LoVo (cell line): Measurements from ENCODE around the gene OBSCN.
A peak's percentile ranks its signal among the peaks of the same experiment; 100 is the strongest.
"Not testable (repeated sequence)": the region's sequence is repeated elsewhere in the genome, so short reads cannot be mapped to it uniquely, and the experiment has no call there.

ENCODE experiments used
- DNase-seq: peaks from one replicate; pipeline ENCODE4 v3.0.0-alpha.2; 2016; ENCODE audit warnings: low spot score

Gene OBSCN

DNA sequence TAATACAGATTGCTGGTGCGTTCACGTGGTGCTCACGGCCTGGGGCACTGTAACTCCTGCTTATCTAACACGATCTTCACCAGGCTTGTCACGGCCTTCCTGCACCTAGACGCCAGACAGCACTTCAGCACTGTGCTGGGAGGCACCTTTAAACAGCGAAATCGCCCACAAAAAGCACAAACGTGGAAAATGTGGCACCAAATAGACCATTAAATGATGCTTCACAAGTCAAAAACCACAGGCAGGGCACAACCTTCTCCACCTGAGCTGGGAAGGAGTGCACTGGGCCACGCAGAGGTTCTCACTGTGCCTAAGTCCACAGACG is 22.2 kb upstream of the OBSCN start:
- no peak for DNase-seq

GRCh38 chr1:228188249-228188648 is 19.6 kb upstream of the OBSCN start:
- not testable (repeated sequence) for DNase-seq

DNA sequence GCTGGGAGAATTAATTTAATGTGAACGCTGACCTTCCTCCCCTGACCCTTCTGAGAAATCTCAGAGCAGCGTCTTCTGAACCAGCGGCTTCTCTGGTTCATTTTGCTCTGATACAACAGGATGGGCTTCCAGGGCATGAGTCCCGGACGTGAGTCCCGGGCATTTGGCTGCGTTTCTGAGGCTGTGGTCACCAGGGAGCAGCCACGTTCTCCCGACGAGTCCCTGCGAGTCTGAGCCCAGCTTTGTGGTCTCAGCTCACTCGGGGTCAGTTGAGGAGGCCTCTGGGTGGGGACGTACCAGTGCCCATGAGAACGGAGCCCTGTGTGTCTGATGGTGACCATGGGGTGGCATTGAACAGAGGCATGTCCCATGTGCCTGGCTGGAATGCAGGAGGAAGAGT is 17.7 kb upstream of the OBSCN start:
- no peak for DNase-seq

DNA sequence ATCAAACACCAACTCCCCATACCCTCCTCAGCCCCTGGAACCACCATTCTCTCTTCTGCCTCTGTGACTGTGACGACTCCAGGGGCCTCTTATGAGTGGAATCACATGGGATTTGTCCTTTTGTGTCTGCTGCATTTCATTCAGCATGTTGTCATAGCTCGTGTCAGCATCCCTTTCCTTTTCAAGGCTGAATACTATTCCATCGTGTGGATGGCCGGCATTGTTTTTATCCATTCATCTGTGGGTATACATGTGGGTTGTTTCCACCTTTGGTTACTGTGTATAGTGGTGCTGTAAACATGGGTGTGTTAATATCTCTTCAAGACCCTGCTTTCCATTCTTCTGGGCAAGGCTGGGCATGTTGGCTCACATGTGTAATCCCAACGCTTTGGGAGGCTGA is 17.1 kb upstream of the OBSCN start:
- DNase-seq, result no peak

DNA sequence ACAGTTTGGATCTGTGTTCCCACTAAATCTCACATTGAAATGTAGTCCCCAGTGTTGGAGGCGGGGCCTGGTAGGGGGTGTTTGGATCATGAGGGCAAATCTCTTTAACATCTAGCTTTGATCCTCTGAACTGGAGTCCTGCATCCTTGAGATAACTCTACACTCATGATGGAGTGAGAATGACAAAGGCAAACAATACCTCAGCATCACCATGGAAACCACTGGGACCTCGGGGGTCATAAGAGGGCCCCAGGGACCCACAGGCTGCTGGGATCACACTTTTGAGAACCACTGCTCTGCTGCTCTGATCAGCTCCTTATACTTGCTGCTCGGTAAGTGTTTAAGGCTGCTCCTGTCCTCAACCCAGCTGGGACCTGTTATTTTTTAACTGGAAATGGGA is 13.4 kb upstream of the OBSCN start:
- DNase-seq, result no peak

GRCh38 chr1:228194921-228195812 is 12.7 kb upstream of the OBSCN start:
- no peak for DNase-seq

- DNase-seq, result no peak
Measured at GRCh38 chr1:228197555-228198147, 10.2 kb upstream of the OBSCN start.

DNA sequence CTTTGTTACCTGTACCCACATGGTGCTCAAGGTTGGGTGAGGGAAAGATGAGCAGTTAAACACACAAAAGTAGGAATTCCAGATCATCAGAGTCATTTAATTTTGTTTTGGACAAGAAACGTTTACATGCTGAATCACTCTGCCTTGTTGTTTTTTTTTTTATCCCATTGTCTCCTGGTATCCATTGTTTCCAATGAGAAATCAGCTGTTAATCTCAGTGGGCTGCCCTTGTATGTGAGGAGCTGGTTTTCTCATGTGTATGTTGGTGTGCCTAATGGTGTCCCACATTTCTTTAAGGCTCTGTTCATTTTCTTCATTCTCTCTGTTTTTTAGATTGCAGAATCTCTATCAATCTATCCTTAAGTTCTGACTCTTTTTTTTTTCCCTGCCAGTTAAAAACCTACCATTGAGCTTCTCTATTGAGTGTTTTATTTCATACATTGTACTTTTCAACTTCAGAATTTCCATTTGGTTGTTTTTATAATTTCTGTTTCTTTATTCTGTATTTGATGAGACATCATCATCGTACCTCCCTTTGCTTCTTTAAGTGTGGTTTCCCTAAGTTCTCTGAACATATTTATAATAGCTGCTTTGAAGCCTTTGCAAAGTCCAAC is 8.8 kb upstream of the OBSCN start:
- DNase-seq, result no peak

DNA sequence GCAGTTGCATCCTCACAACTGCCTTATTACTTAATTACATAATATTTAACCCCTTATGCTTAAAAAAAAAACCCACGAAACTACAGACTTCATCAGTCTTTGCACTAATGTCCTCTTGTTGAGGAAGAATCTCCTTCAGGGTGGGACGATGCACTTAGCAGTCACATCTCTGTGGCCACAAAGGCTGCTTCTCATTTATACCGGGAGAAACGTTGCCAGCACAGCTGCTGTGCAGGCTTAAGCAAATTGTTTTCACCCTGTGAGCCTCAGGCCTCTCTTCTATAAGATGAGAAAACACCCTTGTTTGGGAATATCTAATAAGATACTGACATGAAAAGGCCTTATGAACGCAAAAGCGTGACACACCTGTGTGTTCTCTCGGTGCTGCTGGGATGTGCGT is 2.9 kb upstream of the OBSCN start:
- no peak for DNase-seq

- DNase-seq, result no peak
Measured at GRCh38 chr1:228205526-228206436, 2.1 kb upstream of the OBSCN start.

DNA sequence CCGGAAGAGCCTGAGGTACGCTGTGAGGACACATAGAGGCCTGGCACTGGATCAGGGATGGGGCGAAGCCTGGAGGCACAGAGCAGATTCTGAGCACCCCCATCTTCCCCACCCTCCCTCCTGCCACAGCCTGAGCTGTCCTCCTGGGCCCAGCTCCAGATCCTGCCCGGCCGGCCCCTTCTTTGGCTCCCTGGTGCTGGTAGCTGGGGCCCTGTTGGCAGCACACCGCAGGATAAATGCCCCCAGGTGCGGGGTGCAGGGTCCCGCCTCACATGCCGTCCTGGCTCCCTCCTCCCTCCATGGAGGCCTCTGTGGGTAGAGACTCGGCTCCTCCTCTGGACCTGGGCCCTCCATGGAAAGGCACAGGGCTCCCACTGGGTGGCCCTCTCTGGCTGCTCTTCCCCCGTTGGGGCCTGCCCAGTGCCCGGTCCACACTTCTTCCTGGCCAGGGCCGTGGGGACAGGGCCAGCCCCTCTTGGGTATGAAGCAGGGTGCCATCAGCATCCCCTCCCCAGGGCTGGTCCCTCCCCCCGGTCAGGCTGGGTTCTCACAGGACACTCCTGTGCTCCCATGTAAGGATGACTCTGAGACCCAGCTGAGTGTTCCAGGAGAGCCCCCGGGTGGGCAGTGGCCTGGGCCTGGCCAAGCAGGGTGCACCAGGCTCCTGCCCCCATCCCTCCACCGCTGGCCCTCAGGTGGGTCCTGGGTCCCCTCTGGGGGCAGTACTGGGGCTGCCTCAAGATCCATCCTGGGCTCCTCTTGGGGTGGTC is 1.1 kb upstream of the OBSCN start:
- DNase-seq, result no peak

GRCh38 chr1:228207381-228207810 is 448 bp upstream of the OBSCN start:
- DNase-seq, result no peak

DNA sequence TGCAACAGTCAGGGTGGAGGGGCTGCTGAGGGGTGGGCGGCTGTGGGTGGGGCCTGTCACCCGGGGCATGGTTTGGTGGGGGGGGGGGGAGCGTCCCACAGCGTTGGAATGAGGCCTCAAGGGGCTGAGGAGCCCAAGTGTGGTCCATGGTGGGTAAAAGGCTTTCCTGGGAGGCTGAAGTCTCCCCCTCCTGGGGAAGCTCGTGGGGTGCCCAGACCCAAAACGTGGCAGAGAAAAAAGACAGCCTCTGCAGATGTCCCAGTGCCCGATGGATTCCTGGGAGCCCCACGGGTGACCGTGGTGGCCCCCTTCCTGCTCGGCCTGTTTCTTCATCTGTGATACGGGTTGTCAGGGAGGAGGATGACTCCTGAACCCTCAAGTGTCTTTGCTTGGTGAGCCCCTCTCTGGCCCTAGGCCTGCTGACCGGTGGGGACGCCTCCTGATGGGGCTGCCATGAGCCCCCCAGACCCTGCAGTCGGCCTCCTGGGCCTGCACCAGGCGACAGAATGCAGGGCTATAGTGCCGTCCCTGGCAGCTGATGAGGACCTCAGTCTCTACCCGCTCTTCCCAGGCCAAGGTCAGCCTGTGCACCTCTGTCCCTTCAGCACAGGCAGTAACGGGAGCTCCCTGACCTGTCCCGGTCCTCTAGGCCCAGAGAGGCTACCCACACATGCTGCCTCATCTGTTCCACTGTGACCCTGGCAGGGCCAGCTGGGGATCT is 1.1 kb downstream of the OBSCN start:
- no peak for DNase-seq

DNA sequence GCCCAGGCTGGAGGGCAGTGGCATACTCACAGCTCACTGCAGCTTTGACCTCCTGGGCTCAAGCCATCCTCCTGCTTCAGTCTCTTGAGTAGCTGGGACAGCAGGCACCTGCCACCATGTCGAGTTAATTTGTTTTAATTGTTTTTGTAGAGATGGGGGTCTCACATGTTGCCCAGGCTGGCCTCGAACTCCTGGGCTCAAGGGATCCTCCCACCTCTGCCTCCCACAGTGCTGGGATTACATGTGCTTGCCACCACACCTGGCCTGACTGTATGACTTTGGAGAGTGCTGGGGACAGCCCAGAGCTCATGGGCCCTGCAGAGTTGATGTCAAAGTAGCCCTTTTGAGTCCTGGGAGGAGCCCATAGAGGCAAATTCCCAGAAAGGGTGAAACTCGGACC is 1.8 kb downstream of the OBSCN start:
- no peak for DNase-seq

- peak; percentile 49 for DNase-seq
Measured at GRCh38 chr1:228210076-228210651, 2.3 kb downstream of the OBSCN start.

GRCh38 chr1:228210712-228211530 is 3.1 kb downstream of the OBSCN start:
- DNase-seq, result no peak

- DNase-seq, result no peak
Measured at GRCh38 chr1:228211531-228212414, 3.9 kb downstream of the OBSCN start.

GRCh38 chr1:228212415-228212965 is 4.6 kb downstream of the OBSCN start:
- DNase-seq, result no peak
